Measurements from ENCODE around the gene ZSCAN26.

The ZSCAN26 gene

GRCh38 chr6:28322661-28323060 is 55.7 kb downstream of the ZSCAN26 start:
- no peak for DNase-seq (ENCODE audit: low read depth)

DNA sequence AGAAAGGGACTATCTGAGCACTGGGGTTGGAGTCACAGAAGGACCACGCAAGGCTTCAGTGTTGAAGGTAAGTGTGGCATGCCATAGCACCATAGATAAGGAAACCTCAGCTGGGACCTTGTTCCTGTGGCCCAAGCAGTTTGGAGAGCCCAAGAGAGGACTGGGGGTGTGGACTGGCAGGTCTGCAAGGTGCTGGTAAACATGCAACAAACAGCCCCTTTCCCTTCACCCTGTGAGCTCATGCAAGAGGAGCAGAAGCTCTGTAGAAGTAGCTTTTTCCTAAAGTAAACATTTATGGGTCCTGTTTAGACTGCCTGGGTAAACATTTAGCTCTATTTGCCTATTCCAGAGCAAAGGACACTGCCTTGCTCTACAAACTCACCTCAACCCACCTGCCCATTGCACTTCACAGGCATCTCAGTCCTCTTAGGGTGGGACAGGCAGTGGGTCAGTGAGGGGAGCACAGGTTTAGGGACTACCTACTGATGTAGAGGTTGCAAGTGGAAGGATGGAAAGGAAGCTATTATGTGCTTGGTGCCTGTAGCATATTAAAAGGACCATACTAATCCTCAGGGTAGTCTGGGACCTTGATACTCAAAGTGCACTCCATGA is 57.0 kb downstream of the ZSCAN26 start:
- DNase-seq (ENCODE audit: low read depth) = no peak

DNA sequence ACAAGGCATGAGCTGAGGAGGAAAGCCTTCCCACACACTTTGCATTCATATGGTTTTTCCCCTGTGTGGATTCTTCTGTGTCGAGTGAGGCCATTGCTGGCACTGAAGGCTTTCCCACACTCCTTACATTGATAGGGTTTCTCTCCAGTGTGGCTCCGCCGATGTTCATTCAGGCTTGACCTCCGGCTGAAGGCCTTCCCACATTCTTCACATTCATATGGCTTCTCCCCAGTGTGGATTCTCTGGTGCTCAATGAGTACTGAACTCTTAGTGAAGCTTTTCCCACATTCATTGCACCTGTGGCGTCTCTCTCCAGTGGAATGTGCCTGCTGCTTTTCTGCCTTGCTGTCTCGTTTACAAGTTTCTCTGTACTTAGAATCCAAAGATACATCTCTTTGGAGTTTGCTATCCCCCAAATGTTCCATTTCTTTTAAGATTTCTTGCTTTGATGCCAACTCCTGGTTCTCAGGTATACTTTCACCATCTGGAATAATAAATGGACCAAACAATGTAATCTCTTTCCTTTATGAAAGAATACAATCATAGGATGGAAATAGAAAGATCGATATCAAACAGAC is 59.5 kb downstream of the ZSCAN26 start:
- no peak for DNase-seq (ENCODE audit: low read depth)

All from GM04504 (cell line).